Esophagus muscularis mucosa (tissue), 4 donors: Measurements from ENCODE around the gene LY6G5C. TPM values are rescaled to one million over a fixed set of nuclear protein-coding genes. Genes with fewer than 3 reads are reported as not detected.
A peak's percentile ranks its signal among the peaks of the same experiment; 100 is the strongest.

ENCODE experiments used
- DNase-seq: peaks from one replicate; pipeline ENCODE4 v3.0.0-alpha.2; 2017; ENCODE audit errors: extremely low spot score
- H3K27ac ChIP-seq, 4 donors: fragments of 200-600 bp; sonication (generic); replicated peaks in 1 of 4; 1 replicate in 3 of 4; 2 replicates in 1 of 4; pipeline ENCODE4 v1.5.1; 2016 to 2019; ENCODE audit warnings: mild to moderate bottlenecking in 1 of 4
- H3K27me3 ChIP-seq, 4 donors: fragments of 200-600 bp; sonication (generic); one replicate each; pipeline versions ENCODE4 v1.5.1 to v1.6.0; 2016 to 2019
- H3K36me3 ChIP-seq, 4 donors: fragments of 200-600 bp; sonication (generic); one replicate each; pipeline ENCODE4 v1.5.1; 2016 to 2019
- H3K4me1 ChIP-seq, 4 donors: fragments of 200-600 bp; sonication (generic); one replicate each; pipeline ENCODE4 v1.5.1; 2016 to 2019
- H3K4me3 ChIP-seq, 4 donors: fragments of 200-600 bp; sonication (generic); 1 replicate in 2 of 4; 2 replicates in 2 of 4; pipeline ENCODE4 v1.5.1; 2016 to 2019; ENCODE audit warnings: mild to moderate bottlenecking in 4 of 4, moderate library complexity in 1 of 4
- H3K9me3 ChIP-seq, 4 donors: fragments of 200-600 bp; sonication (generic); 1 replicate in 3 of 4; 2 replicates in 1 of 4; pipeline ENCODE4 v1.5.1; 2016 to 2019
- EP300 ChIP-seq: sonication (generic); formaldehyde crosslinking; IDR thresholded peaks from one replicate; pipeline ENCODE4 v1.6.1; 2017; ENCODE audit warnings: antibody characterized with exemption
- POLR2A ChIP-seq: fragments of 450-650 bp; IDR thresholded peaks from one replicate; pipeline ENCODE4 v1.6.1; 2017; ENCODE audit warnings: antibody characterized with exemption, moderate library complexity, mild to moderate bottlenecking, low read depth
- POLR2AphosphoS5 ChIP-seq, 2 donors: sonication (generic); formaldehyde crosslinking; IDR thresholded peaks; one replicate each; pipeline ENCODE4 v1.6.1; 2017; ENCODE audit warnings: antibody characterized with exemption in 2 of 2
- WGBS: methylation state at CpG from one replicate; pipeline ENCODE4 v1.1.5; 2018; 5-methylcytosine and 5-hydroxymethylcytosine counted together
- intact Hi-C: fragments of 100-400 bp; cut with DNase I; formaldehyde crosslinking; loops from one replicate; pipeline ENCODE4 v1.15.1; 2023
- total RNA-seq, 4 donors: library from RNA; depleted of rRNA; stranded (reverse); fragments of >200 nt; gene quantifications; one replicate each; pipeline versions ENCODE4 v1.1.0 to v1.2.1, GENCODE V29; 2016
- TF ChIP-seq, protein P1 (sequence below), 3 experiments: fragments of 200-600 bp in 2 of 3; fragments of 450-650 bp in 1 of 3; sonication (generic) in 2 of 3; IDR thresholded peaks; one replicate each; pipeline ENCODE4 v1.5.1; 2017 to 2019; ENCODE audit warnings: antibody characterized with exemption in 3 of 3, mild to moderate bottlenecking in 2 of 3, moderate library complexity in 1 of 3

The LY6G5C gene, protein sequence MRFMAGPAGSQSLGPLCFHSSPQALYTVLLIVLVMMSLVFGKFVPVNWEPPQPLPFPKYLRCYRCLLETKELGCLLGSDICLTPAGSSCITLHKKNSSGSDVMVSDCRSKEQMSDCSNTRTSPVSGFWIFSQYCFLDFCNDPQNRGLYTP
- total RNA-seq: 1 to 10 TPM in 2 of 4 donors, not detected in 2; 2.0 to 2.9 TPM

DNA sequence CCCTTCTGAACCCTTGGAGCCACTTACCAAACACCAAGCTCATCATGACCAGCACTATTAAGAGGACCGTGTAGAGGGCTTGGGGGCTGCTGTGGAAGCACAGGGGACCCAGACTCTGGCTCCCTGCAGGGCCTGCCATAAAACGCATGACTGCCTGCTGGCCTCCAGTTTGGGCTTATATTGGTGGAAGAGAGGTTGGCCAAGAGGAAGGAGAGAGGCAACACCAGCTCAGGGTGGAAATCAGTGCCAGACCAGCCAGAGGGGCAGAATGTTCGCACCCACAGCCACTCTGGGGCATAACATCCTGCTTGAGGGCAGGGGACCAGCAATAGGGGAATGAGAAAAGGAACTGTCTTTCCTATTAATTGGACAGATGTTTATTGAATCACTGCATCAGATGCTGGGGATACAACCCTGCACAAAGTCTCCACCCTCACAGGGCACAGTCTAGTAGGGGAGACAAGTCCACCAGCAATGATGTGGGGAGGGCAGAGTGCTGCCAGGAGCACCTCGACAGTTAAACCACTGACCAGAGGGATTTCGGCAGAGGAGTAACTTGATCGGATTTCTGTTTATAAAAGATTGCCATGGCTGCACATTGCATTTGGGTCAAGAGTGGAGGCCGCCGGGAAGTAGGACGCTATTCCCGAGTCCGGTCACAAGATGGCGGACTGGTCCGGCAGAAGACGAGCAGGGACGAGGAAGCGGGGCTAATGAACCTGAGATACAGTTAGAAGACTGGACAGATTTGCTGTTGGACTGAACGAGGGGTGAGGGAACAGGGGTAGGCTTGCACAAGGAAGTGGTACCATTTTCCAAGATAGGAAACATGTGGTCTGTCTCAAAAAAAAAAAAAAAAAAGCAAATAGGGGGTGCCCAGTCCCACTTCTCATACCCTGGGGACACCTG, at the start of gene LY6G5C:
Gene LY6G5C (minus strand): TSS at position 842 of the 909 bp plus-strand sequence. CDS start 694 bp downstream, at position 148.
- H3K27me3 ChIP-seq: no peaks in the 10 kb centered on the region
- peak within 1 kb of the TSS; percentile 68 to 84 (median 80) for H3K27ac ChIP-seq
- H3K36me3 ChIP-seq: peaks cover 0 to 14% (median 1%) of the 10 kb centered on the region in 4 donors
- no peaks in the 10 kb centered on the region for H3K9me3 ChIP-seq
- peak; percentile 96 for DNase-seq
- TF ChIP-seq, protein P1, sequence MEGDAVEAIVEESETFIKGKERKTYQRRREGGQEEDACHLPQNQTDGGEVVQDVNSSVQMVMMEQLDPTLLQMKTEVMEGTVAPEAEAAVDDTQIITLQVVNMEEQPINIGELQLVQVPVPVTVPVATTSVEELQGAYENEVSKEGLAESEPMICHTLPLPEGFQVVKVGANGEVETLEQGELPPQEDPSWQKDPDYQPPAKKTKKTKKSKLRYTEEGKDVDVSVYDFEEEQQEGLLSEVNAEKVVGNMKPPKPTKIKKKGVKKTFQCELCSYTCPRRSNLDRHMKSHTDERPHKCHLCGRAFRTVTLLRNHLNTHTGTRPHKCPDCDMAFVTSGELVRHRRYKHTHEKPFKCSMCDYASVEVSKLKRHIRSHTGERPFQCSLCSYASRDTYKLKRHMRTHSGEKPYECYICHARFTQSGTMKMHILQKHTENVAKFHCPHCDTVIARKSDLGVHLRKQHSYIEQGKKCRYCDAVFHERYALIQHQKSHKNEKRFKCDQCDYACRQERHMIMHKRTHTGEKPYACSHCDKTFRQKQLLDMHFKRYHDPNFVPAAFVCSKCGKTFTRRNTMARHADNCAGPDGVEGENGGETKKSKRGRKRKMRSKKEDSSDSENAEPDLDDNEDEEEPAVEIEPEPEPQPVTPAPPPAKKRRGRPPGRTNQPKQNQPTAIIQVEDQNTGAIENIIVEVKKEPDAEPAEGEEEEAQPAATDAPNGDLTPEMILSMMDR (IDR thresholded peaks at IDR 0.05): peak; percentile 70 to 91 (median 77)
- TF ChIP-seq POLR2A (no peak), POLR2AphosphoS5 (IDR thresholded peaks at IDR 0.05) (peak; percentile 50 to 67), EP300 (no peak)
- WGBS: 11% methylated on average over 17 of the region's 17 CpGs
- H3K4me1 ChIP-seq: peaks cover 12 to 33% (median 30%) of the 10 kb centered on the region in 4 donors
- peak within 1 kb of the TSS; percentile 52 to 65 (median 58) for H3K4me3 ChIP-seq
- intact Hi-C loops: loop anchor here (2.0 to 10.0 kb wide), 3 partner anchors 88 to 184 kb away; partner anchors contain the start of gene NEU1

DNA sequence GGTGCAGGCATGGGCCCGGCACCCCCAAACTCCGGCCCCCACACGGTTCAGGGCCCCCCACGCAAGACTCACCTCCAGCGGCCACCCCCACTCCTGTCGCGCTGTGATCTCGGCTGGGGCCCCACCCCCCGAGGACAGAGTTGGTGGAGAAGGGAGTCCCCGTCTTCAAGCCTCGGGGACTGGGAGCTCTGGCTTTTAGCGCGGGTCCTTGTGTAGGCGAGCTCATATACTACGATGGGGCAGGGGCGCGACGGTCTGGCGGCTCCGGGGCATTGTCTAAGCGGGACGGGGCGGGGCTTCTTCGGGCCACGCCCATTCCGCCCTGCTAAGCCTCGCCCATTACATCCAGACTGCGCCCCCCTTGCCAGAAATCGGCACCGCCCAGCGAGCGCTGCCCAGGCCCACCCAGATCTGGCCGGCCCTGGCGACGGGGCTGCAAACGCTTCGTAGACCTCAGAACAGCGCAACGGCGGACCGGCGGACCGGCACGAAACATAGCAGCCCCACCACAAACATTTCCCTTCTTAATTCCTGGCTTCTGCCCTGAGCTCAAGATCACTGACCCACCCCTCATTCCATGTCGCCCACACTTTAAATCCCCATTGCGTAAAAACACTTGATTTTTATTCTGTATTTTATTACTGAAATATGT, 49.2 kb upstream of the LY6G5C start:
- peak overlapping the region; percentile 93 to 99 (median 97) for H3K27ac ChIP-seq
- no peaks in the 10 kb centered on the region for H3K9me3 ChIP-seq
- no peaks in the 10 kb centered on the region for H3K27me3 ChIP-seq
- DNase-seq: peak; percentile 97
- H3K4me1 ChIP-seq: peaks cover 38 to 65% (median 60%) of the 10 kb centered on the region in 4 donors
- H3K4me3 ChIP-seq: peak overlapping the region; percentile 69 to 98 (median 94)
- H3K36me3 ChIP-seq: peaks cover 47 to 70% (median 64%) of the 10 kb centered on the region in 4 donors
- peak; percentile 25 for TF ChIP-seq POLR2A
- no peak for TF ChIP-seq EP300
- TF ChIP-seq, protein P1 (IDR thresholded peaks at IDR 0.05): peak in 1 of 3 experiments; percentile 6
- TF ChIP-seq POLR2AphosphoS5 (IDR thresholded peaks at IDR 0.05): peak; percentile 63 to 92
- intact Hi-C loops: loop anchor here (5.0 kb wide), 1 partner anchor 37 kb away; no protein-coding TSS in a partner anchor
- 3% methylated on average over 19 of the region's 46 CpGs for WGBS

DNA sequence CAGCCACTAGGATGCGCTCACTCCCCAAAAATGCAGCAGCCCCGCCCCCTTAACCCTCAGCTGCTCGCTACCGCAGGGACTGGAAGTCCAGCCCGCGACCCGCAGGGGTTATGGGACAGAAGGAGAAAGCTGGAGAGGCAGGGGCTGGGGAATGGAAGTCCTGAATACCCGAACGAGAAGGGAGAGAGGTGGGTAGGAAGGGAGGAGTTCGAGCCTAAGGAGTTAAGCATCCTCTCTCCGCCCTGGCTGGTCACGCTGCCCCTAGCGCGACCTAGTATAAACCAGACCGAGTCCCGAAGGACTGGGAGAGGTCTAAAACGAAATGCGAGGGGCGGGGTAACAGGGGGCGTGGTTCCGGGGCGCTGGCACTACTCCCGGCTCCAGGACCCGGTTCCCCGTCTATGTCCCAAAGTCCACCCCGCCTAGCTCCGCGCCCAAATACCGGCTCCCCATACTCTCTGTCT, 48.7 kb upstream of the LY6G5C start:
- Histone ChIP-seq H3K36me3 (peaks cover 47 to 74% (median 64%) of the 10 kb centered on the region in 4 donors), H3K27ac (peak overlapping the region; percentile 93 to 99 (median 97)), H3K4me1 (peaks cover 36 to 59% (median 55%) of the 10 kb centered on the region in 4 donors), H3K4me3 (peak overlapping the region; percentile 69 to 98 (median 94)), H3K9me3 (no peaks in the 10 kb centered on the region), H3K27me3 (no peaks in the 10 kb centered on the region)
- DNase-seq: peak; percentile 97
- intact Hi-C loops: loop anchor here (5.0 kb wide), 1 partner anchor 38 kb away; no protein-coding TSS in a partner anchor
- no peak for TF ChIP-seq EP300
- peak; percentile 82 to 88 for TF ChIP-seq POLR2AphosphoS5 (IDR thresholded peaks at IDR 0.05)
- TF ChIP-seq, protein P1 (IDR thresholded peaks at IDR 0.05): peak in 2 of 3 experiments; percentile 9 to 83
- no peak for TF ChIP-seq POLR2A
- 0% methylated on average over 14 of the region's 29 CpGs for WGBS

DNA sequence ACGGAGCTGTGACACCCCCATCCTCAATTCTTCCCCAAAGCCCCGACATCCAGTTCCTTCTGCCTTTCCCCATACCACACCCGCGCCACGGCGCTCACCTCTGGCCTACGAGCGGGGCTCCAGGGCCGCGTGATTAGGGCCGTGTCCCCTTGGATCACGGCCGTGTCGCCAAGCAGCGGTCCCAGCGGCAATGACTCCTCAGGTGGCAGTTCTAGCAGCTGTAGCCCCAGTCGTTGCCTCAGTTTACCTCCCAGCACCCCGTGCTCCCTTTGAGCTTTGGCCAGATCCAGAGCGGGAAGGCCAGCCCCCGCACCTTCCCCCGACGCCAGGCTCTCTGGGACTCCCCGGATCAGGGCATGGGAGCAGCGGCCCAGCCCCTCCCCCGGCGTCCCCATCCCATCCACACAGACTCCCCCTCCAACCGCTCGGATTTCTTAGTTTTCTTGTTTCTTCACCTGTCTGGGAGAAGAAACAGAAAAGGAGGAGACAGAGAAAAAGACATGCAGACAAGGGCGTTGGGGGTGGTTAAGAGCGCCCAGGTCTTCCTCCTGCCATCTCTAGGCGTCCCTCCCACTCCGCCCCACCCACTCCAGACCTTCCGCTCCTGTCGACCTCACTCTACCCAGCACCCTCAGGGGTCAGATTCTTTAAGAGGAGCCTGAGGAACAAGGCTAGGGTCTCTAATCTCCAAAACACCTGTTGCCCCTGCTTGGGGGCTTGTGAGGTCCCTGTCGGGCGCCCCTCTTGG, 48.1 kb upstream of the LY6G5C start, which contains the start of gene DDAH2:
Gene DDAH2 (minus strand): TSS at position 533 of the 748 bp plus-strand sequence. CDS start 138 bp downstream, at position 395.
- 18% methylated on average over 25 of the region's 36 CpGs for WGBS
- Histone ChIP-seq H3K9me3 (no peaks in the 10 kb centered on the region), H3K36me3 (peaks cover 46 to 73% (median 61%) of the 10 kb centered on the region in 4 donors), H3K27ac (peak within 1 kb of the TSS; percentile 93 to 99 (median 97)), H3K4me1 (peaks cover 30 to 53% (median 49%) of the 10 kb centered on the region in 4 donors), H3K4me3 (peak within 1 kb of the TSS; percentile 69 to 98 (median 94)), H3K27me3 (no peaks in the 10 kb centered on the region)
- no peak for DNase-seq
- intact Hi-C loops: loop anchor here (5.0 kb wide), 1 partner anchor 38 kb away; no protein-coding TSS in a partner anchor
- no peak for TF ChIP-seq POLR2AphosphoS5 (IDR thresholded peaks at IDR 0.05)
- no peak for TF ChIP-seq EP300
- TF ChIP-seq, protein P1 (IDR thresholded peaks at IDR 0.05): peak in 2 of 3 experiments; percentile 58
